GM21619 (cell line): ENCODE data around the gene CDC42.

ENCODE experiments used
- ATAC-seq: cut with Tn5 transposase; IDR thresholded peaks from one replicate; pipeline ENCODE4 v1.9.1; 2021; ENCODE audit not compliant: unreplicated experiment

The CDC42 gene

GRCh38 chr1:22037520-22037919, 15.0 kb upstream of the CDC42 start:
- ATAC-seq: no peak

GRCh38 chr1:22038036-22038435, 14.5 kb upstream of the CDC42 start:
- no peak for ATAC-seq

- ATAC-seq: peak; percentile 97
Observed at GRCh38 chr1:22039594-22040285, 12.8 kb upstream of the CDC42 start.

- no peak for ATAC-seq
Observed at GRCh38 chr1:22040286-22040623, 12.3 kb upstream of the CDC42 start.

GRCh38 chr1:22041505-22041904, 11.0 kb upstream of the CDC42 start:
- ATAC-seq: no peak

GRCh38 chr1:22043198-22043769, 9.2 kb upstream of the CDC42 start:
- no peak for ATAC-seq

- no peak for ATAC-seq
Observed at GRCh38 chr1:22044690-22045420, 7.7 kb upstream of the CDC42 start.

- ATAC-seq: no peak
Observed at GRCh38 chr1:22045604-22046228, 6.8 kb upstream of the CDC42 start.

- ATAC-seq: no peak
Observed at GRCh38 chr1:22048351-22049192, 3.9 kb upstream of the CDC42 start.

- ATAC-seq: no peak
Observed at GRCh38 chr1:22050330-22050729, 2.2 kb upstream of the CDC42 start.

- no peak for ATAC-seq
Observed at GRCh38 chr1:22051607-22052114, 848 bp upstream of the CDC42 start.

- ATAC-seq: peak; percentile 29
Observed at GRCh38 chr1:22053017-22053860, 730 bp downstream of the CDC42 start.

GRCh38 chr1:22053861-22054770, 1.6 kb downstream of the CDC42 start:
- ATAC-seq: no peak

GRCh38 chr1:22055463-22055862, 3.0 kb downstream of the CDC42 start:
- no peak for ATAC-seq

- no peak for ATAC-seq
Observed at GRCh38 chr1:22056043-22056442, 3.5 kb downstream of the CDC42 start.

- no peak for ATAC-seq
Observed at GRCh38 chr1:22056936-22057335, 4.4 kb downstream of the CDC42 start.

- ATAC-seq: no peak
Observed at GRCh38 chr1:22057861-22058260, 5.4 kb downstream of the CDC42 start.

GRCh38 chr1:22064751-22065402, 12.4 kb downstream of the CDC42 start:
- no peak for ATAC-seq
